HL-60 (cell line): ENCODE measurements around the gene ZSWIM9.

Source experiments
- DNase-seq, 2 experiments: peaks; one replicate each; pipeline ENCODE4 v3.0.0-alpha.2; 2010 to 2020; ENCODE audit warnings: low read depth in 1 of 2, low spot score in 1 of 2
- H3K27ac ChIP-seq: fragments of 250-450 bp; sonication (Bioruptor Pico); replicated peaks from 2 replicates; pipeline ENCODE4 v1.5.1; 2020; ENCODE audit warnings: mild to moderate bottlenecking, moderate library complexity
- H3K27me3 ChIP-seq: fragments of 250-450 bp; sonication (Bioruptor Pico); 2 replicates; pipeline ENCODE4 v1.5.1; 2021; ENCODE audit warnings: mild to moderate bottlenecking, moderate library complexity; ENCODE audit not compliant: insufficient read depth, poor library complexity, severe bottlenecking
- H3K4me3 ChIP-seq: replicated peaks from 2 replicates; pipeline ENCODE4 v1.5.1; 2011; ENCODE audit warnings: mild to moderate bottlenecking, control low read depth, low read length; ENCODE audit not compliant: insufficient read depth
- CTCF ChIP-seq: IDR thresholded peaks from one replicate; pipeline ENCODE4 v1.5.1; 2011; ENCODE audit warnings: low read length, control low read depth, inconsistent platforms; ENCODE audit not compliant: insufficient read depth
- GABPA ChIP-seq: IDR thresholded peaks from 2 replicates; pipeline ENCODE4 v1.6.1; 2012; ENCODE audit warnings: low read depth
- POLR2AphosphoS5 ChIP-seq: IDR thresholded peaks from 2 replicates; pipeline ENCODE4 v1.6.1; 2012; ENCODE audit warnings: low read depth
- SPI1 ChIP-seq: IDR thresholded peaks from 2 replicates; pipeline ENCODE4 v1.6.1; 2012; ENCODE audit warnings: low read depth, mild to moderate bottlenecking, borderline replicate concordance
- TF ChIP-seq, protein P1 (sequence below): IDR thresholded peaks from 2 replicates; pipeline ENCODE4 v1.6.1; 2012; ENCODE audit warnings: low read depth; ENCODE audit not compliant: insufficient replicate concordance

Gene ZSWIM9

GRCh38 chr19:48168689-48169088, 1.8 kb upstream of the ZSWIM9 start:
- TF ChIP-seq, protein P1, sequence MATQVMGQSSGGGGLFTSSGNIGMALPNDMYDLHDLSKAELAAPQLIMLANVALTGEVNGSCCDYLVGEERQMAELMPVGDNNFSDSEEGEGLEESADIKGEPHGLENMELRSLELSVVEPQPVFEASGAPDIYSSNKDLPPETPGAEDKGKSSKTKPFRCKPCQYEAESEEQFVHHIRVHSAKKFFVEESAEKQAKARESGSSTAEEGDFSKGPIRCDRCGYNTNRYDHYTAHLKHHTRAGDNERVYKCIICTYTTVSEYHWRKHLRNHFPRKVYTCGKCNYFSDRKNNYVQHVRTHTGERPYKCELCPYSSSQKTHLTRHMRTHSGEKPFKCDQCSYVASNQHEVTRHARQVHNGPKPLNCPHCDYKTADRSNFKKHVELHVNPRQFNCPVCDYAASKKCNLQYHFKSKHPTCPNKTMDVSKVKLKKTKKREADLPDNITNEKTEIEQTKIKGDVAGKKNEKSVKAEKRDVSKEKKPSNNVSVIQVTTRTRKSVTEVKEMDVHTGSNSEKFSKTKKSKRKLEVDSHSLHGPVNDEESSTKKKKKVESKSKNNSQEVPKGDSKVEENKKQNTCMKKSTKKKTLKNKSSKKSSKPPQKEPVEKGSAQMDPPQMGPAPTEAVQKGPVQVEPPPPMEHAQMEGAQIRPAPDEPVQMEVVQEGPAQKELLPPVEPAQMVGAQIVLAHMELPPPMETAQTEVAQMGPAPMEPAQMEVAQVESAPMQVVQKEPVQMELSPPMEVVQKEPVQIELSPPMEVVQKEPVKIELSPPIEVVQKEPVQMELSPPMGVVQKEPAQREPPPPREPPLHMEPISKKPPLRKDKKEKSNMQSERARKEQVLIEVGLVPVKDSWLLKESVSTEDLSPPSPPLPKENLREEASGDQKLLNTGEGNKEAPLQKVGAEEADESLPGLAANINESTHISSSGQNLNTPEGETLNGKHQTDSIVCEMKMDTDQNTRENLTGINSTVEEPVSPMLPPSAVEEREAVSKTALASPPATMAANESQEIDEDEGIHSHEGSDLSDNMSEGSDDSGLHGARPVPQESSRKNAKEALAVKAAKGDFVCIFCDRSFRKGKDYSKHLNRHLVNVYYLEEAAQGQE, result no peak
- no peak for TF ChIP-seq GABPA
- no peak for TF ChIP-seq POLR2AphosphoS5
- no peak for TF ChIP-seq CTCF
- TF ChIP-seq SPI1, result no peak
- DNase-seq, result no peak
- H3K27me3 ChIP-seq, result no peaks in the 10 kb centered on the region
- H3K4me3 ChIP-seq, result no peak overlapping the region
- H3K27ac ChIP-seq, result no peak overlapping the region

DNA sequence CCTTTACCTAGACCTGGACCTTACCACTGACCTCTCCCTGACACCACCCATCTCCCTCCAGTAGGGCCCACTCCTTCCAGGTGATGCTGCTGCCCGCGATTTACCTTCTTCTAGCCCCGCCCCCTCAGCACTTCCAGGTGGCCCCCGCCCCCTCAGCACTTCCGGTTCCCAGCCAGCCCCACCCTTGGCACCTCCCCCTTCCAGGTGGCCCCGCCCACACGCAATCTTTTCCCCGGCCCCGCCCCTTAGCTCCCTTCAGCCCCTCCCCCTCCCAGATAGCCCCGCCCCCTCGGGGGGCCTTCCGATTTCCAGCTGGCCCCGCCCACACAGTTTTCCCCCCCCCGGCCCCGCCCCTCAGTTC, 922 bp upstream of the ZSWIM9 start:
- no peak for TF ChIP-seq GABPA
- TF ChIP-seq, protein P1, result no peak
- no peak for TF ChIP-seq CTCF
- no peak for TF ChIP-seq POLR2AphosphoS5
- no peak for TF ChIP-seq SPI1
- Histone ChIP-seq H3K27ac (peak overlapping the region; percentile 97), H3K4me3 (peak overlapping the region; percentile 98), H3K27me3 (no peaks in the 10 kb centered on the region)
- peak; percentile 46 to 72 for DNase-seq

DNA sequence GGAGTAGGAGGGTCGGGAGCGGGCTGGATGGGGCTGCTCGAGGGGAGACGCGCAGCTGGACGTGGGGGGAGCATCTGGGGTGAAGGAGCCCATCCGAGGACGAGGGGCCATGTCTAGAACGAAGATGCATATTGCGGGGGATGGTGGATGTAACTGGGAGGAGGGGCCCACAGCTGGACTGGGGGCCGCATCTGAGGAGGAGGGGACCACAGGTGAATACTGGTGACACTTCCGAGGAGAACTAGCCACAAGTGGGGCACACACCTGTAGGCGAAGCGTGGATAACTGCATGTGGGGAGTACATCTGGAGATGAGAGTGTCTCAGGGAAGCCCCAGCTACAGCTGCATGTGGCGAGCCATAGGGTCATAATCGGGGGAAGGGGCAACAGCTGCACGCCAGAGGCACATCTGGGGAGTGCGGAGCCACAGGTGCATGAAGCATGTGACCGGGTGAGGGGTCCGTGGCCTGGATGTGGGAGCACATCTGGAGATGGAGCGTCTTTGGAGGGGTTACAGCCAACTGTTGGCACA, 402 bp downstream of the ZSWIM9 start:
- Histone ChIP-seq H3K4me3 (peak overlapping the region; percentile 98), H3K27ac (peak overlapping the region; percentile 97), H3K27me3 (no peaks in the 10 kb centered on the region)
- no peak for TF ChIP-seq GABPA
- TF ChIP-seq SPI1, result no peak
- TF ChIP-seq CTCF, result no peak
- DNase-seq, result no peak

DNA sequence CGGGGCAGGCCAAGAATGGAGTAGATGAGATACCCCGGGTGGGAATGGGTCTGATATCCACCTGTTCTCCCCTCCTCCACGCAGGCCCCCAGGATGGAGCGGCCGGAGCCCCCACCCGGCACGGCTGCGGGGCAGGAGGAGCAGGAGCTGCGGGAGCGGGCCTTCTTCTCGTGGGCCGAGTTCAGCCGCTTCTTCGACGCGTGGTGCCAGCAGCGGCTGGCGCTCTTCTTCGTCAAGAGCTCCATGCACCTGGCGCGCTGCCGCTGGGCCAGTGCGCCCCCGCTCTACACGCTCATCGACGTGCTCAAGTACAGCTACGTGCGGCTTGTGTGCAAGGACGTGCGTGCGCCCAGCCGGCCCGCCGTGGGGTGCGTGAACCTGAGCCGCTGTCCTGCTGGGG, 1.2 kb downstream of the ZSWIM9 start:
- H3K4me3 ChIP-seq, result no peak overlapping the region

More for the DNA sequence above, 1.2 kb downstream of the ZSWIM9 start:
- no peak overlapping the region for H3K27ac ChIP-seq
- no peak for DNase-seq
- TF ChIP-seq GABPA, result no peak
- TF ChIP-seq, protein P1, result no peak
- TF ChIP-seq POLR2AphosphoS5, result no peak
- no peaks in the 10 kb centered on the region for H3K27me3 ChIP-seq
